ENCODE data around the gene TMEM121.

The TMEM121 gene

DNA sequence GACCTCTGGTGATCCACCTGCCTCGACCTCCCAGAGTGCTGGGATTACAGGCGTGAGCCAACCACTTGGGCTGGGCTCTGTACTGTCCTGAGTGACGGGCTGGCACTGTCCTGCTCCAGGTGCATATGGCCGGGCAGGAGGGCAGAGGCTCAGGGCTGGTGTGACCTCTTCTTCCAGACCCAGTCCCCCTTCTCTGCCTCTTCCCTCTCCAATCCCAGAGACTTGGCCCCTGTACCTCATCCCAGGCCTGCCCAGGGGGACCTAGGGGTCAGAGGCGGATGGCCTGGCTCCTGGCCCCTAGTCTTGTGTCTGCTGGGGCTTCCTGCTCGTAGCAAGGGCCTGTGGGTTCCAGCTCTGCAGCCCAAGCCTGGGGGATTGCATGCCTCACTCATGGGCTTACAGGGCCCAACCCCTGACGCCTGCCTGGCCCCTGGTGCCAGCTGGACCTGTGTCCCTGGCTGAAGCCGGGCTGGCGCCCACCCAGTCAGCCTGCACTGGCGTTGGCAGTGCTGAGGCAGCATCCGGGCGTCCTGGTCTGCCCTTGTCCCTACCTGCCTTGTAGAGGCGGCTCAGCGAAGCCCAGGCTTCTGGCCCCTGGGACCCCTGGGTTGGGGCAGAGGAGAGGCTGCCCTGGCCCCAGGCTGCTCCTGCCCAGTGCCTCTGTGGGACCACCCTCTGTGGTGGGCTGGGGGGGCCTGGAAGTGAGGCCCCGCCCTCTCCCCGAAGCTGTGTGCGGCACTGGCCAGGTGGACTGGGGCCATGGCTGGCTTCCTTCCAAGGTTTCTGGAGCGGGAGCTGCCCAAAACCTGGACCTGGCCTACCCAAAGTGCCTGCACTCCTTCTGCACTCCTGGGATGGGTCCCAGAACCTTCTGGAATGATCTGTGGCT, 31.0 kb upstream of the TMEM121 start:
- no peaks in the 10 kb centered on the region for H3K27me3 ChIP-seq (replicated peaks; ENCODE audit: control insufficient read depth, insufficient read depth, low read length)
- no peaks in the 10 kb centered on the region for H3K9me3 ChIP-seq (ENCODE audit: control insufficient read depth, low read length)
- H3K4me3 ChIP-seq (ENCODE audit: low read length) = no peak overlapping the region
- H3K4me1 ChIP-seq (ENCODE audit: control insufficient read depth, insufficient read depth, low read length) = no peaks in the 10 kb centered on the region
- DNase-seq (ENCODE audit: low read depth) = no peak
- no peaks in the 10 kb centered on the region for H3K36me3 ChIP-seq (ENCODE audit: control insufficient read depth, insufficient read depth, low read length, severe bottlenecking)
- H3K9ac ChIP-seq (ENCODE audit: low read length) = no peak overlapping the region

DNA sequence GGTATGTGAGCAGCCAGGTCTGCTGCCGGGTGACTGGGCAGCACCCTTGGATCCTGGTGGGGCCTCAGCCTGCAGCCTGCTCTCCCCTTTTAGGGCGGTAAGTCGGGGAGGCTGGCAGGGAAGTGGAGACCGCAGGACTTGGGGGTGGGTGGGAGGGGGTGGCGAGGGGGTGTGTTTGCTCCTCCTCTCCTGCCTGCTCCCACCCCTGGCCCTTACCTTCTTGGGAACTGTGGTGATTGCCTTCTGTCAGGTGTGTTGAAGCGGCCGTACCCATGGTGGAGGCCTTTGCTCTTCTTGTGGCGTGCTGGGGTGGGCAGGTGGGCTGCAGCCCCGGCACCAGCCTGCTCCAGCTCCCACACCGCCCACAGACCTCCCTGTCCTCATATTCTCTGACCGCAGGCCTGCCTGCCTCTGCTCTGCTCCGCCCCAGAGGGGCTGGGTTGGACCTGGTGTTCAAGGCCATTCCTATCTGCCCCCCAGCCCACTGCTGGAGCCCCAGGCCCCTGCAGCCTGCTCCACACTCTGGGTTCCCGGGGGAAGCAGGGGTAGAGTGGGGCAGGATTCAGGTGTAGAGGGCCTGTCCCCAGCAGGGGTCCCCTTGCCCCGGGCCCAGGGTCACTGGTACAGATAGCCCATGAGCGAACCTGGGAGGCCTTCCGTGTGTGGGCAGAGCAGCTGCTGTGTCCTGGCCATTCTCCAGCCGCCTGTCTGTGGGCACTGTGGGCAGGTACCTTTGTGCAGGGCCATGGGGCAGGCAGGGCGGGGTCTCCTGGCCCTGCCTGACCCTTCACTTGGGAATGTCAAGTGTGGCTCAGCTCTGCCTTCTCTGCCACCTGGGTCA, 30.2 kb upstream of the TMEM121 start:
- H3K36me3 ChIP-seq (ENCODE audit: control insufficient read depth, insufficient read depth, low read length, severe bottlenecking) = no peaks in the 10 kb centered on the region
- no peak for DNase-seq (ENCODE audit: low read depth)

DNA sequence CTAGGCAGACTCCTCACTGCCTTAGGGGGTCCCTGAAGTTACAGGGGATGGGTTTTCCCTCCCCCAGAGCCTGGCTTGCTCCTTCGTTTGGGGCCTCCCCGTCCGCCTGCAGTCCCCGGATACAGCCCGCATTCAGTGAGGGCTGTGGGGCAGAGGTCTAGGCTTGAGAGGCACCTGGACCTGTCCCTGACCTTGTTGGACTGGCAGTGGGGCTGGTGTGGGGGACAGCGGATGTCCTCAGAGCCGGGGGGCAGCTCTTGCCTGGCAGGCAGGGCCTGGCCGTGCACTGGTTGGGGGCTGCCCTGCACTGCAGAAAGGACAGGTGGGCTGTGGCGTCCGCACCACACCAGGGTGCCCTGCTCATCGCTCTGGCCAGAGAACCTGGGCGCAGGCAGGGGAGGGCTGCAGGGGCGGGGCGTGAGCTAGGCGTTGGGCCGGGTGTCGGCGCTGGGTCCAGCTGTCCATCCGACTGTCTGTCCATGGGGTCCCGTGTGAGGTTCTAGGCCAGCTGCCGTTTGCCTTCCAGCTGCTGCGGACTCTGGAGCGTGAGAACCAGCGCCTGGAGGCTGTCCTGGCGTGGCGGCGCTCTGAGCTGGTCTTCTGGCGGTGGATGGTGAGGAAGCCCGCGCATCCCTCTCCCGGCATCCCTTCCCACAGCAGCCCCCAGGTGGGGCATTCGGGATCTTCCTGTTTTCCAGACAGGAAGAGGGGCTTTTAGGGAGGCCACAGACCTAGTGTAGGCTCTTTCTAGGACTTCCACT, 29.4 kb upstream of the TMEM121 start:
- Histone ChIP-seq H3K27me3 (replicated peaks; ENCODE audit: control insufficient read depth, insufficient read depth, low read length) (no peaks in the 10 kb centered on the region), H3K4me1 (ENCODE audit: control insufficient read depth, insufficient read depth, low read length) (no peaks in the 10 kb centered on the region), H3K9ac (ENCODE audit: low read length) (no peak overlapping the region), H3K36me3 (ENCODE audit: control insufficient read depth, insufficient read depth, low read length, severe bottlenecking) (no peaks in the 10 kb centered on the region), H3K9me3 (ENCODE audit: control insufficient read depth, low read length) (no peaks in the 10 kb centered on the region), H3K4me3 (ENCODE audit: low read length) (no peak overlapping the region)
- DNase-seq (ENCODE audit: low read depth) = no peak

More for the DNA sequence above, 30.2 kb upstream of the TMEM121 start:
- Histone ChIP-seq H3K27me3 (replicated peaks; ENCODE audit: control insufficient read depth, insufficient read depth, low read length) (no peaks in the 10 kb centered on the region), H3K4me1 (ENCODE audit: control insufficient read depth, insufficient read depth, low read length) (no peaks in the 10 kb centered on the region), H3K9me3 (ENCODE audit: control insufficient read depth, low read length) (no peaks in the 10 kb centered on the region), H3K9ac (ENCODE audit: low read length) (no peak overlapping the region), H3K4me3 (ENCODE audit: low read length) (no peak overlapping the region)

DNA sequence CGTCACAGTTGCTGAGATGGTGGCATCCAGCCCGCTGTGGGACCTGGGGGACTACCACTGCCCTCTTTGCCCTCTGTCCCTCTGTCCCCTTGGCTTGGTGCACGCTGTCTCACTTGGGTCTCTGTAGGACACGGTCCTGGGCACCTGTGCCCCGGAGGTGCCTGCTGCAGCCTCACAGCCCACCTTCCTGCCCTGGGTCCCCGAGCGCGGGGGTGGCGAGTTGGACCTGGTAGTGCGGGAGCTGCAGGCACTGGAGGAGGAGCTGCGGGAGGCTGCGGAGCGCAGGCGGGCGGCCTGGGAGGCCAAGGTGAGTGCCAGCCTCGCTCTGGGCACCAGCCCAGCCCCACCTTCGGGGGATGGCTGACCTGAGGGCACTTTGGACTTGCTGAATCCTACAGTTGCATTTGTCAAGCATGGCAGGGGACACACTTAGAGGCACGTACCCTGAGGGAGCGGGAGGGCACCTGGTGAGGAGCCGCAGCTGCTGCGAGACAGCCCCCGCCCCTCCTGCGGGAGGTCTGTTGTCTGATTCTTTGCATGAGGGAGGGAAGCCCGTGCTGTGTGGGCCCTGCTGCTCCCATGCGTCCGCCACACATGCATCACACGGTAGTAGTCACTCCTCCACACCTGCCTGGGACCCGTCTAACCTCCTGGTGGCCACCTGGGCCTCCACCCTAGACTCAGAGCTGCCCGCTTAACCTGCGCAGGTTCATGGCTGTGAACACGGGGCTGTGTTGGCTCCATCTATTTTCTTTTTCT, 28.5 kb upstream of the TMEM121 start:
- Histone ChIP-seq H3K4me1 (ENCODE audit: control insufficient read depth, insufficient read depth, low read length) (no peaks in the 10 kb centered on the region), H3K36me3 (ENCODE audit: control insufficient read depth, insufficient read depth, low read length, severe bottlenecking) (no peaks in the 10 kb centered on the region), H3K27me3 (replicated peaks; ENCODE audit: control insufficient read depth, insufficient read depth, low read length) (no peaks in the 10 kb centered on the region), H3K9ac (ENCODE audit: low read length) (no peak overlapping the region), H3K4me3 (ENCODE audit: low read length) (no peak overlapping the region), H3K9me3 (ENCODE audit: control insufficient read depth, low read length) (no peaks in the 10 kb centered on the region)
- DNase-seq (ENCODE audit: low read depth) = no peak

DNA sequence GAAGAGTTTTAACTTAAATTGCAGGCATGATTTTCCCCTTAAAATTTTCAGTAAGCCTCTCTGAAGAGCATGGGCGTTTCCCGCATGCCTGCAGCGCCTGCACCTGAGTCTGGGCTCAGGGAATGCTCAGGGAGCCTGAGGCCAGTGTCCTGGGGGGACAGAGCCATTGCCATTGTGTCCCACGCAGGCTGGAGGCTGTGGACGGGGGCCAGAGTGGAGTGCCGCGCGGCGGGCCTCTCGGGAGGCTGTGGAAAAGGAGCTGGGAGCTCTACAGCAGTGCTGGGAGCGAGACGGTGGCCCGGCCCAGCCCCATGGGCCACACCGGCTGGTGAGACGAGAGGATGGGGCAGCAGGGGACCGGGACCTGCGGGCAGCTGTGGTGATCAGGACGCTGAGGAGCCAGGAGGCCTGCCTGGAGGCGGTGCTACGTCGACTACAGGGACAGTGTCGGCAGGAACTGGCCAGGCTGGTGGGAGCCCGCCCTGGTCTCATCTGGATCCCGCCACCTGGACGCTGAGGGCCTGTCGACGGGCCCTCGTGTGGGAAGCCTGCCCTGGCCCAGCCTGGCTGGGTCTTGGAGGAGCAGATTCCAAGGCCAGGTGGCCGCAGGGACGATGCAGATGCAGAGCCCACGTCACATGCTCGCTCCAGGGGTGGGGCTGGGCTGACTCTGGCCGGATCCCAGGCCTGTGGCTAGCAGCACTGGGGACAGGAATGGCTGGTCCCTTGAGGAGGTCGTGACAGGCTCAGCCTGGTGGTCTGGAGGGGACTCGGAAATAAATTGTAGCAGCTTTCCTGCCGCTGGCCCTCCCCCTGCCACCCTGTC, 27.7 kb upstream of the TMEM121 start:
- Histone ChIP-seq H3K4me1 (ENCODE audit: control insufficient read depth, insufficient read depth, low read length) (no peaks in the 10 kb centered on the region), H3K36me3 (ENCODE audit: control insufficient read depth, insufficient read depth, low read length, severe bottlenecking) (no peaks in the 10 kb centered on the region), H3K9ac (ENCODE audit: low read length) (no peak overlapping the region), H3K27me3 (replicated peaks; ENCODE audit: control insufficient read depth, insufficient read depth, low read length) (no peaks in the 10 kb centered on the region), H3K9me3 (ENCODE audit: control insufficient read depth, low read length) (no peaks in the 10 kb centered on the region), H3K4me3 (ENCODE audit: low read length) (no peak overlapping the region)
- DNase-seq (ENCODE audit: low read depth) = no peak

DNA sequence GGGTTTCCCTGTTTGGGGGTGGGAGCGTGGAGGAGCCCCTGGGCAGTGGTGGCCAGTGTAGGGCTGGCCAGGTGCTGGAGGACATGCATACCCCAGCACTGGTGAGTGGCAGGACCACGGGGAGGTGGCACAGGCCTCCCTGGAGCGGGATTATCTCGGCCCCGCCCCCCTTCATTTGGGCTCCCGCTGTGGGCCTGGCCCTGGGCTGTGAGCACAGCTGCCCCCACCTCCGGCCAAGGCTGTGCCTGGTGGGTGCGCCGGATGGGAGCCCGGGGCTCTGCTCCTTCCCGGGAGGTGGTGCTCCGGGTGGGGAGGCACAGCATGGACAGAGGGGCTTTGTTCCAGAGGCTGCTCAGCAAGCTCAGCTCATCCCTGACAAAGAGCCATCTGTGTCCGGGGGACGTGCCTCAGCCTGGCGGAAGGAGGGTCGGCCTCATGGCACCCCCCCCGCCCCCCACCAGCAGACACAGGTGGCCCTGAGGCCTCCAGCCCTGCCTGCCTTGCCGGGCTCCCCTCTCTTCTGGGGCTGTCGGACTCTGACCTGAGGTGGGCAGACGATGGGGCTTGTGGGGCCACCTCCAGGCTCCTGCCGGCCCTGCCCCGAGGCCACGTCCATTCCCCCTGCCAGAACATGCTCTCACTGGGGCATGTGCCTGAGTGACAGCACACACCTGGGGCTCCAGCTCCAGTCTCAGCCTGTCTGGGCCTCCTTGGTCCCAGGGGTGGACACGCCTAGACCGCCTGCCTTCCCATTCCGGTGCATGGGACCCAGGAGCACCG, 26.9 kb upstream of the TMEM121 start:
- no peak overlapping the region for H3K9ac ChIP-seq (ENCODE audit: low read length)
- H3K4me3 ChIP-seq (ENCODE audit: low read length) = no peak overlapping the region
- no peaks in the 10 kb centered on the region for H3K9me3 ChIP-seq (ENCODE audit: control insufficient read depth, low read length)
- DNase-seq (ENCODE audit: low read depth) = no peak
- H3K27me3 ChIP-seq (replicated peaks; ENCODE audit: control insufficient read depth, insufficient read depth, low read length) = no peaks in the 10 kb centered on the region
- no peaks in the 10 kb centered on the region for H3K4me1 ChIP-seq (ENCODE audit: control insufficient read depth, insufficient read depth, low read length)
- H3K36me3 ChIP-seq (ENCODE audit: control insufficient read depth, insufficient read depth, low read length, severe bottlenecking) = no peaks in the 10 kb centered on the region

DNA sequence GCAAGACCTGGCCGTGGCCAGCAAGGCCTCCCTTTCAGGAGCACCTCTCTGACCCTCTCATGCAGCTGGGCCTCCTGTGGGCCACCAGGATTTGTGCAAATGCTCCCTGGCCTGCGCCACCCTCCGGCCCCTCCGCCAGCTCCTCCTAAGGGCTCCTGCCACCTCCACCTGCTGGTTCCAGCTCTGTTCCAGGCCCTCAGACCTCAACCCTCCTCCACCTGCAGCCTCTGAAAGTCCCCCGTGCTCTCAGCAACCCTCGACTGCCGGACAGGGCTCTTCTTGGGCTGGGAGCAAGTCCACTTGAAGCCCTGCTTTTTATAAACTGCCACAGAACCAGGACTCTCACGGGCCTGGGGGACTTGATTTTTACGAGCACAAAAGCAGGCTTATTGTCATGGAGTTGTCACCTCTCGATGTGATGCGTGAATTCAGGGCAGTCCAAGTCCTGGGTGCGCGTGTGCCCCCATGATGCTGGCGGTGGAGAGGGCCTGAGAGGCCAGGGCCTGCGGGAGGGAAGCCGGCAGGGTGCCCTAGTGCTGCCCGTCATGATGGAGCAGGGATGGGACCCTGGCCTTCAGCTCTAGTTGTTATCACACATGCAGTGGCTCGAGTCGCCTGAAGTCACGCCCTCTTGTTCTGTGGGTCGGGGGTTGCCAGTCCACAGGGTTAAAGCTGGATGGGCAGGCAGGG, 26.2 kb upstream of the TMEM121 start:
- Histone ChIP-seq H3K9ac (ENCODE audit: low read length) (no peak overlapping the region), H3K27me3 (replicated peaks; ENCODE audit: control insufficient read depth, insufficient read depth, low read length) (no peaks in the 10 kb centered on the region), H3K4me3 (ENCODE audit: low read length) (no peak overlapping the region), H3K4me1 (ENCODE audit: control insufficient read depth, insufficient read depth, low read length) (no peaks in the 10 kb centered on the region), H3K36me3 (ENCODE audit: control insufficient read depth, insufficient read depth, low read length, severe bottlenecking) (no peaks in the 10 kb centered on the region), H3K9me3 (ENCODE audit: control insufficient read depth, low read length) (no peaks in the 10 kb centered on the region)
- no peak for DNase-seq (ENCODE audit: low read depth)

DNA sequence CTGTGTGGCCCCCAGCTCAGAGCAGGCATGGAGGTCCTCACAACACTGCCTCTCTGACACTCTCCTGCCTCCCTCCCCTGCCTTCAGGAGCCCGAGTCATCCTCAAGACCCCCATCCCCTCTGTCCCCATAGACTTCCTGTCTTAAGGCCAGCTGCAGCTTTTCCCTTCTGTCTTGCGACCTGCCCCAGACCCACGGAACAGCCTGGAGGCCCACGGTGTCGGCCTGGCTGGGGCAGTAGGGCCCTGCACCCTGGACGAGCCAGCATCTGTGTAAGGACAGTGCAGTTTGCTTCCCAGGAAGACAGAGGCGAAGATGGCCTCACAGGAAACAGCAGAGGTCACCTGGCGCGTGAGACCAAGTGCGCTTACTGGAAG, 25.7 kb upstream of the TMEM121 start:
- no peak overlapping the region for H3K9ac ChIP-seq (ENCODE audit: low read length)
- H3K27me3 ChIP-seq (replicated peaks; ENCODE audit: control insufficient read depth, insufficient read depth, low read length) = no peaks in the 10 kb centered on the region
- no peaks in the 10 kb centered on the region for H3K9me3 ChIP-seq (ENCODE audit: control insufficient read depth, low read length)
- H3K4me1 ChIP-seq (ENCODE audit: control insufficient read depth, insufficient read depth, low read length) = no peaks in the 10 kb centered on the region
- no peak for DNase-seq (ENCODE audit: low read depth)
- no peak overlapping the region for H3K4me3 ChIP-seq (ENCODE audit: low read length)
- no peaks in the 10 kb centered on the region for H3K36me3 ChIP-seq (ENCODE audit: control insufficient read depth, insufficient read depth, low read length, severe bottlenecking)

DNA sequence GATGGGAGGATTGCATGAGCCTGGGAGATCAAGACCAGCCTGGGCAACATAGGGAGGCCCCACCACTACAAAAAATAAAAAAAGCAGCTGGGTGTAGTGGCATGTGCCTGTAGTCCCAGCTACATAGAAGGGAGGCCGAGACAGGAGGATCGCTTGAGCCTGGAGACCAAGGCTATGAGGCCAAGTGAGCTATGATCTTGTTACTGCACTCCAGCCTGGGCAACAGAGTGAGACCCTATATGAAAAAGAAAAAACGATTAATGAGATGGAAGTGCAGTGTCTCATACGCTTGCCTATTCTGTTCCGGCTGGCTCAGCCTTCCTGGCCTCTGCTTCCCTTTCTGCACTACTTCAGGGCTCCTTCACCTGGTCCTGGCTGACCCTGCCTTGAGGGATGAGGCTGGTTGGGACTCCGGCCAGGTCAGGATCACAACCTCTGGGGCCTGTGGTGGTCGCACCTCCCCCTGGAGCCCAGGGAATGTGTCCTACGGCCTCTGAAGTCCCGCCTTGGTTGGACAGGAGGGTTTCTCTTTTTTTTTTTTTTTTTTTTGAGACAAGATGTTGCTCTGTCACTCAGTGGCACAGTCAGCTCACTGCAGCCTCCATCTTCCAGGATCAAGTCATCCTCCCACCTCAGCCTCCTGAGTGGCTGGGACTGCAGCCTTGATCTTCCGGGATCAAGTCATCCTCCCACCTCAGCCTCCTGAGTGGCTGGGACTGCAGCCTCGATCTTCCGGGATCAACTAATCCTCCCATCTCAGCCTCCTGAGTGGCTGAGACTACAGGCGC, 24.7 kb upstream of the TMEM121 start:
- H3K36me3 ChIP-seq (ENCODE audit: control insufficient read depth, insufficient read depth, low read length, severe bottlenecking) = no peaks in the 10 kb centered on the region
- no peak overlapping the region for H3K9ac ChIP-seq (ENCODE audit: low read length)
- no peaks in the 10 kb centered on the region for H3K27me3 ChIP-seq (replicated peaks; ENCODE audit: control insufficient read depth, insufficient read depth, low read length)
- H3K4me1 ChIP-seq (ENCODE audit: control insufficient read depth, insufficient read depth, low read length) = no peaks in the 10 kb centered on the region
- no peak for DNase-seq (ENCODE audit: low read depth)
- H3K4me3 ChIP-seq (ENCODE audit: low read length) = no peak overlapping the region
- H3K9me3 ChIP-seq (ENCODE audit: control insufficient read depth, low read length) = no peaks in the 10 kb centered on the region

All from adipocyte (in vitro differentiated cells).